ENCODE data around the gene VSX1. TPM values are rescaled to one million over a fixed set of nuclear protein-coding genes. Genes with fewer than 3 reads are reported as not detected.

VSX1 gene
- total and polyA plus RNA-seq, 2 experiments from 2014 or later: not detected

GRCh38 chr20:25058847-25059810 is 22.8 kb downstream of the VSX1 start:
- Histone ChIP-seq H3K4me1 (ENCODE audit: insufficient read depth) (peaks cover 44% of the 10 kb centered on the region), H3K4me3 (peak overlapping the region; percentile 91), H3K4me2 (peak overlapping the region; percentile 94), H3K9me3 (ENCODE audit: low read depth) (no peaks in the 10 kb centered on the region), H3K36me3 (replicated peaks; ENCODE audit: insufficient read depth, low read depth) (no peaks in the 10 kb centered on the region), H3K27ac (peak overlapping the region; percentile 94), H3K79me2 (peaks cover 23% of the 10 kb centered on the region), H4K20me1 (ENCODE audit: insufficient read depth, poor library complexity, severe bottlenecking) (peaks cover 4% of the 10 kb centered on the region), H2AFZ (peak overlapping the region; percentile 71), H3K27me3 (peaks cover 3% of the 10 kb centered on the region), H3K9me2 (replicated peaks; ENCODE audit: insufficient read depth) (no peaks in the 10 kb centered on the region)
- 50% methylated on average over 19 of the region's 20 CpGs for WGBS (ENCODE audit: low lambda C conversion rate, missing lambda C conversion rate)
- TF ChIP-seq EZH2phosphoT487 (IDR thresholded peaks at IDR 0.05; ENCODE audit: low read depth, severe bottlenecking, unreplicated experiment) (no peak), EZH2 (IDR thresholded peaks at IDR 0.05; ENCODE audit: borderline replicate concordance) (no peak)
- TF ChIP-seq, protein P1, sequence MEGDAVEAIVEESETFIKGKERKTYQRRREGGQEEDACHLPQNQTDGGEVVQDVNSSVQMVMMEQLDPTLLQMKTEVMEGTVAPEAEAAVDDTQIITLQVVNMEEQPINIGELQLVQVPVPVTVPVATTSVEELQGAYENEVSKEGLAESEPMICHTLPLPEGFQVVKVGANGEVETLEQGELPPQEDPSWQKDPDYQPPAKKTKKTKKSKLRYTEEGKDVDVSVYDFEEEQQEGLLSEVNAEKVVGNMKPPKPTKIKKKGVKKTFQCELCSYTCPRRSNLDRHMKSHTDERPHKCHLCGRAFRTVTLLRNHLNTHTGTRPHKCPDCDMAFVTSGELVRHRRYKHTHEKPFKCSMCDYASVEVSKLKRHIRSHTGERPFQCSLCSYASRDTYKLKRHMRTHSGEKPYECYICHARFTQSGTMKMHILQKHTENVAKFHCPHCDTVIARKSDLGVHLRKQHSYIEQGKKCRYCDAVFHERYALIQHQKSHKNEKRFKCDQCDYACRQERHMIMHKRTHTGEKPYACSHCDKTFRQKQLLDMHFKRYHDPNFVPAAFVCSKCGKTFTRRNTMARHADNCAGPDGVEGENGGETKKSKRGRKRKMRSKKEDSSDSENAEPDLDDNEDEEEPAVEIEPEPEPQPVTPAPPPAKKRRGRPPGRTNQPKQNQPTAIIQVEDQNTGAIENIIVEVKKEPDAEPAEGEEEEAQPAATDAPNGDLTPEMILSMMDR (IDR thresholded peaks at IDR 0.05; ENCODE audit: poor library complexity): no peak
- DNase-seq (ENCODE audit: low spot score): peak; percentile 60

DNA sequence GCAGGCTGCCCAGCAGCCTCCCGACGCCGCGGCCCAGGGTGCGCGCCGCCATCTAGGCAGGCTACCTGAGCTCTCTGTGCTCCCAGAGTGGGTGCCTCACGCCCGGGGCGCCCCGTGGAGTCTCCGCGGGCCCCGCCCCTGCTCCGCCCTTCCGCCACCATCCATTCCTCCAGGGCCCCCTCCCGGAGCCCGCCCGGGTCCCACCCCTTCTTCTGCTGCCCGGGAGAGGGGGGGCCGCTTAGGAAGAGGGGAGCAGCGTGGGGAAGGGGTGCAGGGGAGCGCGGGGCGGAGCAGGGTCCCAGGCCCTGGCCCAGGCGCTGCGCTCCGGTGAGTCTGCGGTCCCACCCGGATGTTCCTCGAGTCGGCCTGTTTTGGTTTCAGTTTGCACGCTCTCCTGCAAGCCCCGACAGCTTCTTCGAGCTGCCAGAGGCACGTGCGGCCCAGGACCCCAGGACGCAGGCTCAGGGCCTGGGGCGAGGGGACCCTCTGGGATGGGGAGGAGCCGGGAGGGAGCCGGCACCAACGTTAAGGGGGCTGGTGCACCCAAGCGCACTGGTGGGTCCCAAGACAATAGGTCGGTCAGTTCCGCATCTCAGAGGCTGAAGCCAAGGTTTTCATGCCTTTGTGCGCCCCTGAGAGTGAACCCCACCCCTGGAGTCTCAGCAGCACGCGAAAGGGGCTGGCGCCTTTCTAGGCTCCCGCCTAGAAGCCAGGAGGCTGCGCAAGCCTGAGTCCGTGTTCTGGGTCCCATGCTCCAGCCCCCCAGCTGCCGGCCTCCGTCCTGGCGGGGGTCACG is 23.7 kb downstream of the VSX1 start, which contains the start of gene ACSS1:
Gene ACSS1 (minus strand): TSS at position 89 of the 796 bp plus-strand sequence. CDS start 37 bp downstream, at position 52.
- Histone ChIP-seq H3K4me1 (ENCODE audit: insufficient read depth) (peaks cover 53% of the 10 kb centered on the region), H3K4me3 (peak within 1 kb of the TSS; percentile 91), H3K4me2 (peak within 1 kb of the TSS; percentile 94), H3K9me3 (ENCODE audit: low read depth) (no peaks in the 10 kb centered on the region), H2AFZ (peak within 1 kb of the TSS; percentile 71), H3K36me3 (replicated peaks; ENCODE audit: insufficient read depth, low read depth) (no peaks in the 10 kb centered on the region), H3K27me3 (peaks cover 3% of the 10 kb centered on the region), H4K20me1 (ENCODE audit: insufficient read depth, poor library complexity, severe bottlenecking) (peaks cover 9% of the 10 kb centered on the region), H3K9me2 (replicated peaks; ENCODE audit: insufficient read depth) (no peaks in the 10 kb centered on the region), H3K27ac (peak within 1 kb of the TSS; percentile 94), H3K79me2 (peaks cover 28% of the 10 kb centered on the region)
- peak; percentile 68 for DNase-seq (ENCODE audit: low spot score)
- WGBS (ENCODE audit: low lambda C conversion rate, missing lambda C conversion rate): 15% methylated on average over 35 of the region's 56 CpGs
- no peak for TF ChIP-seq EZH2 (IDR thresholded peaks at IDR 0.05; ENCODE audit: borderline replicate concordance)
- no peak for TF ChIP-seq EZH2phosphoT487 (IDR thresholded peaks at IDR 0.05; ENCODE audit: low read depth, severe bottlenecking, unreplicated experiment)
- TF ChIP-seq, protein P1 (IDR thresholded peaks at IDR 0.05; ENCODE audit: poor library complexity): no peak

- Histone ChIP-seq H3K9me3 (ENCODE audit: low read depth) (no peaks in the 10 kb centered on the region), H2AFZ (peak overlapping the region; percentile 71), H3K79me2 (peaks cover 35% of the 10 kb centered on the region), H3K4me1 (ENCODE audit: insufficient read depth) (peaks cover 61% of the 10 kb centered on the region), H3K27me3 (peaks cover 3% of the 10 kb centered on the region), H3K36me3 (replicated peaks; ENCODE audit: insufficient read depth, low read depth) (no peaks in the 10 kb centered on the region), H3K4me3 (peak overlapping the region; percentile 91), H3K9me2 (replicated peaks; ENCODE audit: insufficient read depth) (no peaks in the 10 kb centered on the region), H3K27ac (peak overlapping the region; percentile 94), H3K4me2 (peak overlapping the region; percentile 94), H4K20me1 (ENCODE audit: insufficient read depth, poor library complexity, severe bottlenecking) (peaks cover 13% of the 10 kb centered on the region)
- TF ChIP-seq, protein P1 (IDR thresholded peaks at IDR 0.05; ENCODE audit: poor library complexity): no peak
- TF ChIP-seq EZH2 (IDR thresholded peaks at IDR 0.05; ENCODE audit: borderline replicate concordance): no peak
- TF ChIP-seq EZH2phosphoT487 (IDR thresholded peaks at IDR 0.05; ENCODE audit: low read depth, severe bottlenecking, unreplicated experiment): no peak
- DNase-seq (ENCODE audit: low spot score): peak; percentile 82
- 1% methylated on average over 70 of the region's 86 CpGs for WGBS (ENCODE audit: low lambda C conversion rate, missing lambda C conversion rate)
Measured at GRCh38 chr20:25057234-25058050, 24.5 kb downstream of the VSX1 start.
